ENCODE results near the gene PRKAB1. TPM values are rescaled to one million over a fixed set of nuclear protein-coding genes. Genes with fewer than 3 reads are reported as not detected.

Gene PRKAB1, protein sequence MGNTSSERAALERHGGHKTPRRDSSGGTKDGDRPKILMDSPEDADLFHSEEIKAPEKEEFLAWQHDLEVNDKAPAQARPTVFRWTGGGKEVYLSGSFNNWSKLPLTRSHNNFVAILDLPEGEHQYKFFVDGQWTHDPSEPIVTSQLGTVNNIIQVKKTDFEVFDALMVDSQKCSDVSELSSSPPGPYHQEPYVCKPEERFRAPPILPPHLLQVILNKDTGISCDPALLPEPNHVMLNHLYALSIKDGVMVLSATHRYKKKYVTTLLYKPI
- 12.8 and 13.6 TPM in 2 replicates for total RNA-seq

DNA sequence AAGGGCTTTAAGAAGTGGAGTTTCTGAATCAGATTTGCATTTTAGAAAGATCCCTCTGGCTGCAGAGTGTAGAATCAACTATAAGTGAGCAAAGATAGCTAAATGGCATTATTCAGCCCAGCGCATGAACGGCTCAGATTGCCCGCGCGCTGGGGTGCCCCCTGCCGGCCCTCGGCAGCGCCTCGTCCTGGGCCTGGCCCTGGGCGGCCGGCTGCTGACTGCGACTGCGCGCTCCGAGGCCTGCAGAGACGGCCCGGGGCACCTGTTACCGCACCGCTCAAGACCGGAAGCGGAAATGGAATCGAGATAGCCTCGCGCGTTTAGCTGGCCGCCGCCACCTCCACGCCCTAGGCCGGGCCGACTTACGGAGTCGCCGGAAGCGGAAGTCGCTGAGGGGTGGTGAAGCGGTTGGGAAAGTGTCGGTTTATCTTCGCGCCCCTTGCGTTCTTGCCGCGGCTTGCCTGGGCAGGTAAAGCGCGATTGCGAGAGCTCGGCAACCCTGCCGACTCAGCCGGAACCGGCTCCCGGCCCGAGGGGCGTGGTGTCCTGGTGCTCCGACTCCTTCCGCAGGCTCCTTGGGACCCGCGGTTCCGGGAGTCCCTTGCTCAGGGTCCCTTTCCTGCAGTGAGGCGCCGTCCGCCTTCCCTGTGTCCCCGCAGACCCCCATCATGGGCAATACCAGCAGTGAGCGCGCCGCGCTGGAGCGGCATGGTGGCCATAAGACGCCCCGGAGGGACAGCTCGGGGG, at the start of gene PRKAB1:
PRKAB1 (plus strand) TSS at position 557 of the 747 bp plus-strand sequence; CDS start at position 669, 112 bp downstream.

Other genes starting within 250 kb of the PRKAB1 start
- 0.24 TPM in 1 of 2 replicates, not detected in the other for gene TMEM233, start 74.4 kb upstream of the PRKAB1 start, total RNA-seq
- 1.5 and 1.9 TPM in 2 replicates for gene CIT, start 209.2 kb downstream of the PRKAB1 start, total RNA-seq